HG03135 (cell line): ENCODE data around the gene RAP1GAP2.
"Not testable (repeated sequence)": the region's sequence is repeated elsewhere in the genome, so short reads cannot be mapped to it uniquely, and the experiment has no call there.

Experiments used
- ATAC-seq: cut with Tn5 transposase; IDR thresholded peaks from one replicate; pipeline ENCODE4 v1.9.1; 2021; ENCODE audit warnings: mild to moderate bottlenecking, moderate library complexity; ENCODE audit not compliant: unreplicated experiment

RAP1GAP2 gene

DNA sequence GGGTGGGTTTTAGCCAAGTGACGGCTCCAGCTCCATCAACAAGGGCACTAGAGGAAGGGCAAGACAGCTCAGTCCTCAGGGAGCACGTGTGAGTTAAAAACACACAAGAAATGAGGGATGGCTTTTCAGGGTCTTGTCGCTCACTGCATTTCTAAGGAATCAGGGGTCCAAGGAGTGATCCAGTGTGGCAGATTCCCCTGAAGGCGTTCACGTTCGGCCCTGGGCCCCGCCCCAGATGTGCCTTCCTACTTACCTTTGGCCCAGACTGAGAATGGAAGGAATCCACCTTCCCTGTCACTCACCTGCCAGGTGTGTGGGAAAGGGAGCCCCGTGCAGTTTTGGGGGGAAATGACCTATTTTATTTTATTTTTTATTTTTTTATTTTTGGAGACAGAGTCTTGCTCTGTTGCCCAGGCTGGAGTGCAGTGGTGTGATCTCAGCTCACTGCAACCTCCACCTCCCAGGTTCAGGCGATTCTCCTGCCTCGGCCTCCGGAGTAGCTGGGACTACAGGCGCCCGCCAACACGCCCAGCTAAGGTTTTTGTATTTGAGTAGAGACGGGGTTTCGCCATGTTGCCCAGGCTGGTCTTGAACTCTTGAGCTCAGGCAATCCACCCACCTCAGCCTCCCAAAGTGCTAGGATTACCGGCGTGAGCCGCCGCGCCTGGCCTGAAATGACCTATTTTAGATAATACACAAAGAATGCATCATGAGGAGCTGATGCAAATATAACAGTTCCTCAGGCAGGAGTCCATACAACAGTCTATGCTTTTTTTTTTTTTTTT, 195.3 kb downstream of the RAP1GAP2 start:
- ATAC-seq, result not testable (repeated sequence)

DNA sequence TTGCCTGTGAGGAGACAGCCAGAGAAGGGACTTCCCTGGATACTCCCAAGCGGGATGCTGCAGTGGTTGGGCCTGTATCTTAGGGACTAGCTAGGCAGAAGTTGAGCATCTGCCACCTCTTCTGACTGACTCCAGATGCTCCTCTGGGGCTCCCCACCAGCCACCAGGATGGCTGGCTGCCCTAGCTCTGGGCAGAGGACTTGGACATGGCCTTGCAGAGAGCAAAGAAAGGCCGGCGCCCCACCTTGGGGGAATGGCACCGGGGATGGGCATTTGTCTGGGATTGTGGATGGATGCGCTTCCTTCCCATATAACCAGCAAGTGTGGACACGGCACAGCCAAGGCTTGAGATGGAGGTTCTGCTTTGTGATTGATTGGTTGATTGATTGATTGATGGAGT, 198.2 kb downstream of the RAP1GAP2 start:
- ATAC-seq, result no peak

DNA sequence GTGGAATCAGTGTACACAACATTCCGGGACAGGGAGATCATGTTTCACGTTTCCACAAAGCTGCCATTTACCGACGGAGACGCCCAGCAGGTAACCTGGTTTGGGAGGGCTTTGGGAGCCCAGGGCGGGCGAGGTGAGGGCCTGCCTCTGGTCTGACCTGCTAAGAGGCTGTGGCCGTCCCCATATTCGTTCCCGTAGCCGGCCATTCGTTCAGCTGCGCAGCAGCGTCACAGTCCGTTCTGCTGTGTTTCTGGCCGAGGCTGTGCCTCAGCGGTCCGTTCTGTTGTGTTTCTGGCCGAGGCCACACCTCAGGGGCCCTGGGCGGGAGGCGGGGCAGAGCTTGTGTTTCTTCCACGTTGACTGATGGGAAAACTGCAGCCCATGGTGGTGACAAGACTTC, 199.1 kb downstream of the RAP1GAP2 start:
- no peak for ATAC-seq

DNA sequence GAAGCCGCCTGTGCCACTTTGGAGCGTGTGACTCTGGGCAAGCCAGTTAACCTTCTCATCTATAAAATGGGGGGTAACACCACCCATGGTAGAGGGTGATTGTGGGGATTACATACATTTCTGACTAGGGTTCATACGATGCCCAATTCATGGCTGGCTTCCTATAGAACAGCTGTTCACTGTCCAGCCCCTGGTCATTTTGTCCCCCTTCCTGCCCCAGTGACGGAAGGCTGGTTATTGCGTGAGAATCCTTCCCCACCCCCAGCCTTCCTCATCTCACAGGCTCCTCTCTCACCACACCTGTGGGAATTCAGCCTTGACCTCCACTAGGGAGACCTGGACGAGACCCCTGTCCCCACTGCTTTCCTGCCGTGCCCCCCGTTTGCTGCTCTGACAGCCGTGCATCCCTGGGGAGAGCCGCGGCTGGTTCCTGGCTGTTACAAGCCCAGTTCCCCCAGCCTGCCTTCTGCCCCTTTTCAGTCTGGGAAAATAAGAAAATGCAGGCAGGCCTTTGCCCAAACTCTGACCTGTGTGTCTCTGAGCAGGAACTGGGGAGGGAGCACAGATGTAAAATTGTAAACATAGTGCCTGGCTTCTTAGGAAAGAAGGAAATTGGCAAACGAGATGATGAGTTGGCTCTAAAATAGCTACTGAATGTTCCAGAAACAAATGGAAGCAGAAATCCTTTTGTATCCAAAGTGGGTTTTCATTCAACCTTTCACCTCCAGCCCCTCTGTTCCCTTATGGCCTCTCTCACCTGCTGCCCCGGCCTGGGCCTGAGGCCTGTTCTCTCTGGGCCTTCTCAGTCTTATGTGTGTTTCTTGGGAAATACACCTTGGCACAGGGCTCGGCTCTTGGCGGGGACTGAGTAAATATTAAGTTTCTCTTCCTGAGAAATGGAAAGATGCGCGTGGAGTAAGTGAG, 199.9 kb downstream of the RAP1GAP2 start:
- no peak for ATAC-seq

DNA sequence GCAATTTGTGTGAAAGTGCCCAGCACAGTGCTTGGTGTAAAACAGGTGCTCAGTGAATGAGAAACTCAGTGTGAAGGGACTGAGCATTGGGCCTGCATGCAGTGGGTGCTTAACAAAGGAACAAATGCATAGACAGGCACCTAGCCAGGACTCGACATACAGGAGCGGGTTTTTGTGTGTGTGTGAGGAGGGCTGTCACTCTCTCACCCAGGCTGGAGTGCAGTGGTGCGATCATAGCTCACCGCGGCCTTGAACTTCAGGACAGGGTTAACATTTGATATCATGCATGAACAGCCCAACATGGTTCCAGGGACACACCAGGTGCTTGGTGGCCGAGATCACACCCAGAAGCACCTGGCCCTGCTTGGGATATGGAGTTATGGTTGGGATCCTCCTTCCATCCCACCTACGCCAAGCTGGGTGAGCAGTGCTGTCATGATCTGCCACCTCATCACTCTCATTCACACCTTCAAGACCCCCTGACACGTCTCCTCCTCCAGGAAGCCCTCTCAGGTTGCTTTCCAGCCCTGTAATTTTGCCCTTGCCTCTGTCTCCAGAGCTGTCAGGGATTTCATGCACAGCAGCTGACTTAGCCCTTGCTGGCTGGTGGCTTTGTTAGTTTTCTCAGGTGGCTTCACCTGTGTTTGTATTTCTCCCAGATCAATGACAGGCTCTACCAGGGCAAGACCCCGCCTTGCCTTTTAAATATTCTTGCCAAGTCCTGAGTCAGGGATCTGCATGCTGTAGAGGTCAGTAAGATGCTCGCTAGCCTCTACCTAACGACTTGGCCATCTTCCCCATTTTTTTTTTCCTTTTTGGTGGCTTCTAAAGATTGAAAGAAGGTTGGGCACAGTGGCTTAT, 200.8 kb downstream of the RAP1GAP2 start:
- ATAC-seq, result no peak

DNA sequence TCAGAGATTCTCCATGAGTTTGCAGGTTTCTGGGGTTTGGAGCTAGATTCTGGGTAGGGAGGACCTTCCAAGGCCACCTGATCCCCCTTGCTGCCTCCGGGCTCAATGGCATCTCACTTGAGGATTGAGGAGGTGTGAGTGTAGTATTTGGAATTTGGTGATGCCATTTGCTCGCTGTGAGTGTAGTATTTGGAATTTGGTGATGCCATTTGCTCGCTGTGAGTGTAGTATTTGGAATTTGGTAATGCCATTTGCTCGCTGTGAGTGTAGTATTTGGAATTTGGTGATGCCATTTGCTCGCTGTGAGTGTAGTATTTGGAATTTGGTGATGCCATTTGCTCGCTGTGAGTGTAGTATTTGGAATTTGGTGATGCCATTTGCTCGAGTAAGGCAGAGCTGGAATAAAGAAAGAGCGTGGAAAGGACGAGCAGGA, 202.2 kb downstream of the RAP1GAP2 start:
- ATAC-seq, result not testable (repeated sequence)

DNA sequence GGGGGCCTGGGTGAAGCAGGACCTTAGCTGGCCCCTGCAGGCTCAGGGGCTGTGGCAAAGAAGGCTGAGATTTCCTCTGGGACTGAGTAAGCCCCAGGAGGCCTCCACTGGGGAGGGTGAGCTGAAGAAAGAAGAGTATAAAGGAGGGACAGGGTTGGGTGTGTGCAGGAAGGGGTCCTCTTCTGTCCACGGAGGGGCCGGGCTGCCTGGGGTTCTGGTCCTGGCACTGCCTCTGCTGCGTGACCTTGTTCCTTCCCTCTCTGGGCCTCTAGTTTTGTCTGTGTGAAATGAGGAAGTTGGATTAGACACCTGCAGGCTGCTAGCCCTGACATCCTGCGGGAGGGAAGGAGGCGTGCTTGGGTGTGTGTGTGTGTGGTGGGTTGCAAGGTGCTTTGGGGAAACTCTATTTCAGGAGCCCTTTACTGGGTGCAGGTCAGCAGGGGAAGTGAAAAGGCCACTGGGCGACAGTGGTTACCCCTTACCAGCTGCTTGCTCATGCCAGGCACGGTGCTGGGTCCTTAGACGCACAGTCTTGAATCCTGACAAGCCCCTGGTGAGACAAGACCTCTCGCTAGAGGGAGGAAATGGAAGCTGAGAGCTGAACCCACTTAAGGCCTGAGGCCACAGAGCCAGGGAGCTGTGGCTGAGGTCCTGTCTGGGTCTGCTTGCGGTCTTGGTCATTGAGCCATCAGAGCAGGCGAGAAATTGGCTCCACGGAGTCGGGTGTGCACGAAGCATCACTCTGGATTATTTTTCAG, 206.5 kb downstream of the RAP1GAP2 start:
- peak; percentile 73 for ATAC-seq

DNA sequence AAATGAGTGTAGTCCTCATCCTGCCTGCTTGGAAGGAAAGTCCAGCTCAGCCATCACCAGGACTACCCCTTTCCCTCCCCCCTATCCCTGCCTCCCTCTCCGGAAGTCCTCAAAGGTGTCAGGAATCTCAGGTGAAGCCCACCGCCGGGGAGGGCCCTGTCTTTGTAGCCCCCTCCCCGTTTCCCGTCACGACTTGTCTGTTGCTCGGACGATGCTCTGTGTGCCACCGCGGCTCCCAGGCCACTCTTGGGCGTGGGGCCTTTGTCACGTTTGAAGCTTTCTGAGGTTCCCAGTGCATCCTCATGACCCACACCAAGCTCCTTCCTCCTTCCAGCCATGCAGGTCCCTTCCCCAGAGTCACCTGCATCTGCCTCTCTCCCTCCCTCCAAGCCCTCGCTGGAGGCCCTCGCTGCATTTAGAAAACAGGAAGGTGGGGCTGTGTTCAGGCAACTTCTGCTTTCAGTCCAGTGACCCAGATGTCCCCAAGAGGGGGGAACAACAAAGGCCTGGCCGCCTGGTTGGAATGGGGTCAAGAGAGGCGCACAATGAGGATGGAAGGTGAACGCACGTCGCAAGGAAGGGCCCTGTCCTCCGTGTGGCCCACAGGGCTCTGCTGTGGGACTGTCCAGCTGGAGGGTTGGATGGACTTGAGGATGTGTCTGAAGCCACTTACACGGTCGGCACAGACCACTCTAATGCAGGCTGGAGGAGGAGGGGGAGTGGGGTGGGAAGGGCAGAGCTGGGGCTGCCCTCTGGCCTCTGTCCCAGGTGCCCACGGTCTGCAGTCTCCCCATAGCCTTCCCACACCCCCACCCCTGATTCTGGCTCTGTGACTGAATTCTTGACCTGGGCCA, 207.3 kb downstream of the RAP1GAP2 start:
- no peak for ATAC-seq

DNA sequence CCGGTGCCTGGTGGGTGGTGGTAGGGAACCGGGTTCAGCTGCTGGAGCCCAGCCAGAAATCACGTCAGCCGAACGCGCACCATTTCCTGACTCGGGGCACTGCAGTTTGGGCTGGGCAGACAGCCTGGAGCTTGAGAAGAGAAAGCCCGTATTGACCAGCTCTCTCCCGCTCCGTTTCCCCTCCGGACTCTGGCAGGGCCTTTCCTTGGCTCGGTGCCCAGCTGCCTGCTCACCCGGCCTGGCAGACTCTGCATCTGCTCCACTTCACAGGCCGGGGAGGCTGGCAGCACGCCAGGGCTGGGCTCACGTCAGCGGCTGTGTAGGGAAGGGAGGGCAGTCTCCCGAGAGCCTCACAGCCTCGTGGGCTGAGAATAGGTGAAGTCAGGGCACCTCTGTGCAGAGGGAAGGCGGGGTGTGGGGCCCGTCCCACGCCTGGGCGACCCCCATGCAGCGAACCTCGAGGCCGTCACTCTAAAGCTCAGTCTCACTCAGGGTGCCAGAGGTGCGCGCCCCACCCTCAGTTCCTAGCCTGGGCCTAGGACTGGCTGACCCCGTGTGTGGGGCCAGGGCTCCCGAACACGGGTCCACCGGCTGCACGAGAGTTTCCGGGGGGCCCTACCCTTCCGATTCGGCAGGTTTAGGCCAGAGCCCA, 208.0 kb downstream of the RAP1GAP2 start:
- ATAC-seq, result no peak

DNA sequence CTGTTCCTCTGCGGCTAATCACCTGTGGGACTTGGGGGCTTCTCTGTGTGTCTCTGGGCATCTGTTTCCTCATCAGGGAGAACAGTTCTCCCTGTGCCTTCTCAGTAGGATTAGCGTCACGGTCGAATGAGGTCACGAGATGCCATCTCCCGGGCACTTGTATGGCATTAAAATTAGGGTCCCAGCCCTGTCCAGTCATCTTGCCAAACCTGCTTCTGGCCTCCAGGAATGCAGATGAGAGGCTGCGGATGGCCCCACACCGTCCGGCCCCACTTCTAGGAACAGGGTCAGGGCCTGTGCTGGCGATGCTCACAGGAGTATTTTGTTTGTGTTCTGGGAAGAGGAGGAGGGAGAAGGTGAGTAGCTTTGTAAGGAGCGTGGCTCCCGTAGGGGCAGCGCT, 208.7 kb downstream of the RAP1GAP2 start:
- no peak for ATAC-seq

DNA sequence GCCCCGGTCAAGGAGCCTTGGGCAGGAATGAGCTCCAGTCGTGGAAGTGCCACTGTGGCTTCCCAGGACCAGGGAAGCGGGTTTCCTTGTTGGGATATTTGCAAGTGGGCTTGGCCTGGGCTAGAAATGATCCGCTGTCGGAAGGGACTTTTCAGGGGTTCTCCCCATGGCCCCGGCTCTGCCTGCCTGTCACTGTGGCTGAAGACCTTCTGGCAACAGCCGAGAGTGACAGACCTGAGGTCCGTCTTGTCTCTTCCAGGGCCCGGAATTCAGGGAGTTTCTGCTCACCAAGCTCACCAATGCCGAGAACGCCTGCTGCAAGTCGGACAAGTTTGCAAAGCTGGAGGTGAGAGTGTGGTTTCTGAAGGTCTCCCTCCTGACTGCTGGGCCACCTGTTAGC, 209.5 kb downstream of the RAP1GAP2 start:
- no peak for ATAC-seq

DNA sequence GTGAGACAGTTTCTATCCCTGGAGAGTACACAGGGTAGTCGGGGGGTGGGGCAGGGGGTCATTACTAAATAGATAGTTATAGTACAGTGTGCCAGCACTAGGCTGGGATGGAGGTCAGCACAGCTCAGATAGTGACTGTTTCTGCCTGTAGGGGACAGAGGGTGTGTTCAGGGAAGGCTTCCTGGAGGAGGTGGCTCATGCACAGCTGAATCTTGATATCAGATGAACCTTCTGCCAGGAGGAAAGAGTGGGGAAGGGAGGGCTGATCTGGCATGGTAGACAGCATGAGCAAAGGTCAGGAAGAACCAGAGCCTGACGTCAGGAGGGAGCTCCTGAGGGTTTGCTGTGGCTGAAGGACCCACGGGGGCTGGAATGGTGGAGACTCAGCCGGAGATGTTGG, 210.6 kb downstream of the RAP1GAP2 start:
- ATAC-seq, result no peak

DNA sequence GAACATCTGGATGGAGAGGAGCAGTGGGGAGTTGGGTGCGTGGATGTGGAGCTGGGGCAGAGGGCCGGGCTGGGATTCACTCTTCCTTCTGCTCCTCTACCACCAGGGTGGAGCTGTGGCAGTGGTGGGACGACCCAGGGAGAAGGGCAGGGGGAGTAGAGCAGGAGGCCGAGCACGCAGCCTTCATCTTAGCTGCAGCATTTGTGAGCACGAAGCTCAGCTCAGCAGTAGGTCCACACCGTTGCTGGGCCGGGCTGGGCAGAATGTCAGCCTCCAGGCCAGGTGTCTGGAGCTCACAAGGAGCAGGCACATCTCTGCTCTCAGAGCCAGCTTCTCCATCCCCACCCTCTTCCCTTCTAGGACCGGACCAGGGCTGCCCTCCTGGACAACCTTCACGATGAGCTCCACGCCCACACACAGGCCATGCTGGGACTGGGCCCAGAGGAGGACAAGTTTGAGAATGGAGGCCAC, 211.4 kb downstream of the RAP1GAP2 start:
- no peak for ATAC-seq

DNA sequence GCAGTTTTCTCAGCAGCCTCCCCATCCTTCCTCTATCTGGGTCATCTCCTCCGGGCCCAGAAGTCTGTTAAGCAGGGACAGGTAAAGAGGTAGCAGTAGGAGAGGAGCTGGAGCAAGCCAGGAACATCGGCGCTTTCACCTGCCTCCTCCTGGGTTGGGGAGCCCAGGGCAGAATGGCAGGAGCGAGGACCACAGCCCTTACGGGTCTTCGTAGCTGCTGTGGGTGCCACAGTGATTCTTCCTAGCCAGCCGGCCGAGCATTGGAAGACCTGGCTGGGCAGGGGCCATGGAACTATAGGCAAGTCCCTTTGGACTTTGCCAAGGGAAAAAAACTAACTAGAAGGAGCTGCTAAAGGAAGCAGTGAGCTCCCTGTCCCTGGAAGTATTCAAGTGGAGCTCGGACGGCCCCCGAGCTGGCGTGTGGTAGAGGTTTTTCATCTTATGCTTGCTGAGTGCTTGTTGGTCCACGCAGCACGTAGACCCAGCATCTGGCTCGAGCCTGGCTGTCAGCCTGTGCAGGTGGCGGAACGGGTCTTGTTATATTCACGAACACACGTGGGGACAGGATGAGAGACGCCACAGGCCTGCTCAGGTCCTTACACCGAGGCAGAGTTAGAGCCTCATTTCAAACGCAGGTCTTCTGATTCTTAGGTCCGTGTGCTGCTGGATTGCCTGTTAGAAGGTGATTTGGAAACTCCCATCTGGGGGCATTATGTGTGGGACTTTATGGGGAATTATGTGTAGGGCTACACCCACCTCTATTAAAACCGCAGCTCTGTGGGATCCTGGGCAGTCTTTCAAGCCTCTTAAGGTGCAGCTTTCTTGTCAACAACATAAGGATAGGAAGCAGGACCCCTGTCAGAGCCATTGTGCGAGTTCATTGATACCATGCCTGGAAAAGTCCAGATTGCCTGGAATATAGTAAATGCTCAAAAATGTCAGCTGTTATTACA, 212.4 kb downstream of the RAP1GAP2 start:
- ATAC-seq, result no peak

DNA sequence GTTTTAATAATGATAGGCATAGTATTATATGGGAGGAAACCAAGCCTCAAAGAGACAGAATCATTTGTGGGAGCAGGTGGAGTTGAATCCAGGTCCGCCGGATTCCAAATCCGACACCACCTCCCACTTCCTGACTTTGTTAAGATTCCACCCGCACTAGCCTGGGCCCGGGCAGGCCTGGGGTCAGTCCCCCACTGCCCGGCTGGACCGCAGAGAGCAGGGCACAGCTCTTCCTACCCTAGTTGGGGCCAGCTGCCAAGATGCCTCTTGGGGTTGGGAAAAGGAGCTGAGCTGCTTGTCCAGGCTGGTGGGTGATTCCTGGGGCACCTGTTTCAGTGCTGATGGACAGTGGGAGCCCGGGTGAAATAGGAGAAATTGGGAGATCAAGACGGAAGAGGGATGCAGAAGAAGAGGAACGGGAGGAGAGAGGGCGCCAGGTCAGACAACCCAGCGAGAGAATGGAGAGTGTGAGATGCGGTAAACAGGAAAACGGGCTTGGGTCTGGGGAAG, 213.2 kb downstream of the RAP1GAP2 start:
- no peak for ATAC-seq

DNA sequence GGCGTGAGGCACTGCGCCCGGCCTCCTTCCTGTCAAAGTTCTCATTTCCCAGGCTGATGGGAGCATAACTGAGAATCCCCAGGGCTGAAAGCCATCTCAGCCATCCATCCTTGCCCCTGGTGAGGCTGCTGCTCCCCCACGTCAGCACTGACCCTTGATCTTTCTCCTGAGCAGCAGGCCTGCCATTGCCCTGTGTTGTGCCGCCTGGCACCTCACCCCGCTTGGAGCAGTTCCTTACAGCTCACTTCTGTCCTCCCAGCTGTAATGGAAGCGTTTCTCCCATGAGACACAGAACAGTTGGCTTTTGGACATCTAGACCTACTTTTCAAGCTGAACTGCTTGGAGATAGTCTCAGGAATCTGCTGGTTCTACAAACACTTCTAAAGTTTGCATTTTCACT, 215.7 kb downstream of the RAP1GAP2 start:
- no peak for ATAC-seq

DNA sequence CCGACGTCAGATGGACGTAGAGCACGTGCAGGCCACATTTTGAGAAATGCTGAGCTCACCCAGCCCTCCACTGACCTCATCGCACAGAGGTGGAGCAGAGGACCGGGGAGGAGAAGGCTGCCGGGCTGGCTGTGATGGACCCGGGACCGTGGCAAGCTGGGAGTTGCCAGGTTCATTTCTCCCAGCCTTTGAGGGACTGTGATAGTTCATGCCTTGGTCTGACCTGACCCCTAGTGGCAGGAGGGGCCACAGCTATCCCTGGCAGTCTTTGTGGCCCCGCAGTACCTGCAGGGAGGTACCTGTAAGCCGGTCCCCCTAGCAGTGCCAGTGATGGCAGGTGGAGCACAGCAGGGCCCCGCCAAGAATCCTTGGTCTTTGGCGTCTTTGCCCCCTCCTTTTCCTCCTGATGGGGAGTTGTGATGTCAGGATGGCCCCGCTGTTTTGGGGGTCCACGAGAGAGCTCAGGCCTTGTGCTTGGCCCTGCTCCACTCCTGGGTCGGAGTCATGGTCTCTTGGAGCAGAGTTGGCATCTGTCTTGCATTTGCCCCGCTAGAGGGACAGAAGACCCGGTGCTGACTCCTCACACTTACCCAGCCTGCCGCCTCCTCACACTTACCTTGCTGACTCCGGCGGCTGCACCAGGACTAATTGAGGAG, 216.8 kb downstream of the RAP1GAP2 start:
- ATAC-seq, result no peak
